SU-DHL-6 (cell line): ENCODE data around the gene ZDHHC24.
"Not testable (repeated sequence)": the region's sequence is repeated elsewhere in the genome, so short reads cannot be mapped to it uniquely, and the experiment has no call there.

ENCODE experiments used
- H2AFZ ChIP-seq: fragments of 200-600 bp; sonication (generic); 2 replicates; pipeline ENCODE4 v1.6.1; 2014; ENCODE audit warnings: low read depth, mild to moderate bottlenecking, moderate library complexity, mixed read lengths, antibody characterized with exemption, low read length; ENCODE audit not compliant: severe bottlenecking
- H3F3A ChIP-seq: fragments of 200-600 bp; shearing (Covaris generic); 2 replicates; pipeline ENCODE4 v1.6.0; 2016; ENCODE audit warnings: antibody characterized with exemption, mild to moderate bottlenecking; ENCODE audit not compliant: insufficient read depth
- H3K27ac ChIP-seq: fragments of 200-600 bp; sonication (generic); 2 replicates; pipeline ENCODE4 v1.5.1; 2016; ENCODE audit warnings: low read depth, mild to moderate bottlenecking, low read length, moderate library complexity, mixed read lengths
- H3K27me3 ChIP-seq: fragments of 200-600 bp; sonication (generic), shearing (Covaris generic); 2 replicates; pipeline ENCODE4 v1.6.0; 2014; ENCODE audit warnings: mild to moderate bottlenecking, low read length
- H3K36me3 ChIP-seq: fragments of 200-600 bp; sonication (generic); 2 replicates; pipeline ENCODE4 v1.6.1; 2014; ENCODE audit warnings: mild to moderate bottlenecking, low read length, mixed read lengths
- H3K4me2 ChIP-seq: fragments of 300-600, 200-600 bp; shearing (Covaris generic), sonication (generic); 2 replicates; pipeline ENCODE4 v1.6.0; 2014; ENCODE audit warnings: low read length, low read depth, mild to moderate bottlenecking; ENCODE audit not compliant: poor library complexity, severe bottlenecking
- H3K4me3 ChIP-seq: fragments of 200-600 bp; sonication (generic); 2 replicates; pipeline ENCODE4 v1.5.1; 2014; ENCODE audit warnings: antibody characterized with exemption, low read length, mild to moderate bottlenecking, mixed read lengths; ENCODE audit not compliant: insufficient read depth, poor library complexity, severe bottlenecking
- H3K79me2 ChIP-seq: fragments of 200-600 bp; sonication (generic); 2 replicates; pipeline ENCODE4 v1.6.1; 2014; ENCODE audit warnings: mild to moderate bottlenecking, low read length, moderate library complexity; ENCODE audit not compliant: insufficient read depth
- H3K9ac ChIP-seq: fragments of 200-600 bp; sonication (generic); 2 replicates; pipeline ENCODE4 v1.7.0; 2014; ENCODE audit warnings: mild to moderate bottlenecking, low read length
- H3K9me2 ChIP-seq: fragments of 200-600 bp; sonication (generic); replicated peaks from 2 replicates; pipeline ENCODE4 v1.6.1; 2014; ENCODE audit warnings: low read length; ENCODE audit not compliant: insufficient read depth
- H3K9me3 ChIP-seq: fragments of 200-600 bp; sonication (generic); 2 replicates; pipeline ENCODE4 v1.6.1; 2014; ENCODE audit warnings: low read length, mixed read lengths; ENCODE audit not compliant: insufficient read depth
- H4K20me1 ChIP-seq: fragments of 200-600 bp; sonication (generic); 2 replicates; pipeline ENCODE4 v1.6.1; 2014; ENCODE audit warnings: low read depth, mild to moderate bottlenecking, antibody characterized with exemption, low read length, moderate library complexity, mixed read lengths
- EZH2phosphoT487 ChIP-seq: fragments of 200-600 bp; sonication (generic), shearing (Covaris generic); conservative IDR thresholded peaks from 2 replicates; pipeline ENCODE4 v1.6.1; 2018; ENCODE audit warnings: mild to moderate bottlenecking, antibody characterized with exemption, low read length, moderate library complexity, mixed read lengths
- TF ChIP-seq, protein P1 (sequence below): fragments of 200-600 bp; sonication (generic); IDR thresholded peaks from one replicate; pipeline ENCODE4 v1.5.1; 2017; ENCODE audit warnings: antibody characterized with exemption, mild to moderate bottlenecking, low read length, moderate library complexity; ENCODE audit not compliant: insufficient read depth, poor library complexity, severe bottlenecking

Gene ZDHHC24

DNA sequence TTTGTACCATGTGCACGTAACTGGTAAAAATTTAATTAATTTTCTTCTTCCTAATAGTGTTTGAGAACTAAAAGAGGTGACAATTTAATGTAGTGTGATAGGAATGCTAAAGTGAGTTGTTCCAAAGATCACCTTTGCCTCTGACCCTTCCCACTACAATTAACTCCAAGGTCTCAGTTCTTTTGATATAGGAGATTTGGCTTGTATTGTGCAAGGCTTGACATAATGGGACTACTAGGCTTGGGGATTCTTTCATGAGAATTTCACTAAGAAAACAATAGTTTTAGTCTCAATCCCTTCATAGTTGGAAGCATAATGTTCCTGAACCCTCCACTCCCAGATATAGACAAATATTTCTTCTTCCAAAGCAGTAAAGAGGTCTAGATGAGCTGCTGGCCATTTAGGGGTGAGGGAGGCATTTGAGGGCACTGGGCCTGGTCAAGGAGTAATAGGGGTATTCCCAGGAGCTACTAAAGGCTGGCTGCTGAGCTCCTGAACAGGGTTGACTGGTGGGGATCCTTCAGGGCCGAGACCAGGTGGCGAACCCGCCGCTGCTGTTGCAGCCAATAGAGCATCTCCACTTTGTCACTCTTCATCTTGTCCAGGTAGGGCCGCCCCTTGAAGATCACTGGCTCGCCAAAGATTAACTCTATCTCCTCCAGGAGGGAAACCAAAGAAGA lies 44.3 kb upstream of the ZDHHC24 start:
- no peak overlapping the region for H2AFZ ChIP-seq
- no peaks in the 10 kb centered on the region for H3K79me2 ChIP-seq
- H3K27ac ChIP-seq, result no peak overlapping the region
- H3K9me3 ChIP-seq, result no peaks in the 10 kb centered on the region
- no peak overlapping the region for H3K4me2 ChIP-seq
- no peaks in the 10 kb centered on the region for H4K20me1 ChIP-seq
- no peaks in the 10 kb centered on the region for H3K9me2 ChIP-seq
- no peaks in the 10 kb centered on the region for H3K36me3 ChIP-seq
- no peaks in the 10 kb centered on the region for H3K27me3 ChIP-seq
- TF ChIP-seq, protein P1, sequence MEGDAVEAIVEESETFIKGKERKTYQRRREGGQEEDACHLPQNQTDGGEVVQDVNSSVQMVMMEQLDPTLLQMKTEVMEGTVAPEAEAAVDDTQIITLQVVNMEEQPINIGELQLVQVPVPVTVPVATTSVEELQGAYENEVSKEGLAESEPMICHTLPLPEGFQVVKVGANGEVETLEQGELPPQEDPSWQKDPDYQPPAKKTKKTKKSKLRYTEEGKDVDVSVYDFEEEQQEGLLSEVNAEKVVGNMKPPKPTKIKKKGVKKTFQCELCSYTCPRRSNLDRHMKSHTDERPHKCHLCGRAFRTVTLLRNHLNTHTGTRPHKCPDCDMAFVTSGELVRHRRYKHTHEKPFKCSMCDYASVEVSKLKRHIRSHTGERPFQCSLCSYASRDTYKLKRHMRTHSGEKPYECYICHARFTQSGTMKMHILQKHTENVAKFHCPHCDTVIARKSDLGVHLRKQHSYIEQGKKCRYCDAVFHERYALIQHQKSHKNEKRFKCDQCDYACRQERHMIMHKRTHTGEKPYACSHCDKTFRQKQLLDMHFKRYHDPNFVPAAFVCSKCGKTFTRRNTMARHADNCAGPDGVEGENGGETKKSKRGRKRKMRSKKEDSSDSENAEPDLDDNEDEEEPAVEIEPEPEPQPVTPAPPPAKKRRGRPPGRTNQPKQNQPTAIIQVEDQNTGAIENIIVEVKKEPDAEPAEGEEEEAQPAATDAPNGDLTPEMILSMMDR, result no peak
- no peak for TF ChIP-seq EZH2phosphoT487
- no peaks in the 10 kb centered on the region for H3F3A ChIP-seq
- no peak overlapping the region for H3K9ac ChIP-seq
- no peak overlapping the region for H3K4me3 ChIP-seq

DNA sequence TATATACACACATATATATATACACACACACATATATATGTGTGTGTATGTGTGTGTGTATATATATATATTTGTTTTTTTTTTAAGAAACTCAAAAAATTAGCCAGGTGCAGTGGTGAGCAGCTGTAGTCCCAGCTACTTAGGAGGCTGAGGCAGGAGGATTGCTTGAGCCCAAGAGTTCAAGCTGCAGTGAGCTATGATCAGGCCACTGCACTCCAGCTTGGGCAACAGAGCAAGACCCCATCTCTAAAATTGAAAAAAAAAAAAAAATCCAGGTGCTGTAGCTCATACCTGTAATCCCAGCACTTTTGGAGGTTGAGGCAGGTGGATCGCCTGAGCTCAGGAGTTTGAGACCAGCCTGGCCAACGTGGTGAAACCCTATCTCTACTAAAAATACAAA lies 43.5 kb upstream of the ZDHHC24 start:
- H3K4me3 ChIP-seq, H3K27ac ChIP-seq, H3K79me2 ChIP-seq, H3K27me3 ChIP-seq, H3K4me2 ChIP-seq, H4K20me1 ChIP-seq, H3K9me2 ChIP-seq, H3F3A ChIP-seq, H3K36me3 ChIP-seq, H2AFZ ChIP-seq, H3K9me3 ChIP-seq, H3K9ac ChIP-seq: not testable (repeated sequence)

DNA sequence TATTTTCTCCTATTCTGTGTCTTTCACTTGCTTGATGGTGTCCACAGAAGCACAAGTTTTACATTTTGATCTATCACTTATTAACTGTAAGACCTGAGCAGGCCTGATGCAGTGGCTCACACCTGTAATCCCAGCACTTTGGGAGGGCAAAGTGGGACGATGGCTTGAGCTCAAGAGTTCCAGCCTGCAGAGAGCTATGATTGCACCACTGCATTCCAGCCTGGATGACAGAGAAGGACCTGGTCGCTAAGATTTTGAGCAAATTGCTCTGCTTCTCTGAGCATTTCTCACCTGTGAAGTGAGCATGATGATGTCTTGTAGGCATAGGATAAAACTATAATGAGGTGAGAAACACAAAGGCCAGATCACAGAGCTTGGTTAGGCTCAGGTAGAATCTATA lies 40.3 kb upstream of the ZDHHC24 start:
- Histone ChIP-seq H4K20me1 (no peaks in the 10 kb centered on the region), H3K36me3 (no peaks in the 10 kb centered on the region), H3K9ac (no peak overlapping the region), H3K9me2 (no peaks in the 10 kb centered on the region), H3K4me3 (no peak overlapping the region), H3K9me3 (peaks cover 5% of the 10 kb centered on the region; the same call in 1 of the 2 replicates), H3K27ac (no peak overlapping the region), H3K79me2 (no peaks in the 10 kb centered on the region), H2AFZ (no peak overlapping the region), H3K4me2 (no peak overlapping the region), H3K27me3 (no peaks in the 10 kb centered on the region), H3F3A (no peaks in the 10 kb centered on the region)
- TF ChIP-seq, protein P1, result no peak
- no peak for TF ChIP-seq EZH2phosphoT487

DNA sequence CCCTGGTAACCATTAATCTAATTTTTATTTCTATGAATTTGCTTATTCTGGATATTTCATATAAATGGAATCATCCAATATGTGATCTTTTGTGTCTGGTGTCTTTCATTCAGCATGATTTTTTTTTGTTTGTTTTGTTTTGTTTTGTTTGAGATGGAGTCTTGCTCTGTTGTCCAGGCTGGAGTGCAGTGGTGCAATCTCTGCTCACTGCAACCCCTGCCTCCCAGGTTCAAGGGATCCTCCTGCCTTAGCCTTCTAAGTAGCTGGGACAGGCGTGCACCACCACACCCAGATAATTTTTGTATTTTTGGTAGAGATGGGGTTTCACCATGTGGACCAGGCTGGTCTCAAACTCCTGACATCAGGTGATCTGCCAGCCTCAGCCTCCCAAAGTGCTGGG lies 39.6 kb upstream of the ZDHHC24 start:
- H3K36me3 ChIP-seq, H3K9me3 ChIP-seq, H3K79me2 ChIP-seq, H3K27ac ChIP-seq, H3K9me2 ChIP-seq, H3F3A ChIP-seq, H4K20me1 ChIP-seq, H3K9ac ChIP-seq, H3K27me3 ChIP-seq, H3K4me3 ChIP-seq, H2AFZ ChIP-seq, H3K4me2 ChIP-seq: not testable (repeated sequence)

DNA sequence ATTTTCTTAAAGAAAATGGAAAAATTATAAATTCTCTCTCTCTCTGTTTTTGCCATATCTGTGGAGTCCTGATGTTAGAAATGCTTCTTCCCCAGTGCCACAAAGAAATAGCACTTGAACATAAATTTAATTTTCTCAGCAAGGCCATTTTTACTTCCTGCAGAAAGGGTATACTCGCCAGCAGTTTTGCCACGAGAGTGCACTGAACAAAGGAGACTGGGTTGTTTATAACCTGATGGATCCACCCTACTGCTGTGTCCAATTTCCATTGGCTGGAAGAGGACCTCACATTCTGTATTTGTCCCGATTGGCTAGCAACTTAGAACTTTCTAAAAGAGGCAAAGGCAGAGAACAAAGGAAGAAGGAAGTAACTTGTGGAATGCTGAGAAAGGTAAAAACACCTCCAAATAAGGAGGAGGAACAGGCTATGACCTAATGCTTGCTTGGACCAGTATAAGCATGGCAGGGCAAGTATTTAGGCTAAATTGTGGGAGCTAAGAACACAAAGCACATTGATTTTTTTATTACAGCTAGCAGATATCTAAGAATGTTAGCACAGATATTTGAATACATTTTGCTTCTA lies 36.8 kb upstream of the ZDHHC24 start:
- not testable (repeated sequence) for H3F3A ChIP-seq, H3K9me2 ChIP-seq, H3K4me2 ChIP-seq, H3K4me3 ChIP-seq, H3K27ac ChIP-seq, H3K79me2 ChIP-seq, H3K36me3 ChIP-seq, H3K9me3 ChIP-seq, H2AFZ ChIP-seq, H3K9ac ChIP-seq, H3K27me3 ChIP-seq, H4K20me1 ChIP-seq
